Liver (tissue), 9 donors: ENCODE measurements around the gene ASCL2. TPM values are rescaled to one million over a fixed set of nuclear protein-coding genes. Genes with fewer than 3 reads are reported as not detected.
A peak's percentile ranks its signal among the peaks of the same experiment; 100 is the strongest.

Source experiments
- DNase-seq: peaks from one replicate; pipeline ENCODE4 v3.0.0-alpha.2; 2017; ENCODE audit warnings: low spot score
- H3K27ac ChIP-seq, 2 donors: one replicate each; pipeline ENCODE4 v1.7.0; 2013; ENCODE audit warnings: inconsistent platforms in 2 of 2, low read length in 2 of 2, control low read depth in 1 of 2, low read depth in 1 of 2, mild to moderate bottlenecking in 1 of 2
- H3K27me3 ChIP-seq, 4 donors: one replicate each; pipeline versions ENCODE4 v1.6.1 to v1.7.0; 2013; ENCODE audit warnings: low read length in 3 of 4, inconsistent platforms in 1 of 4, mild to moderate bottlenecking in 1 of 4, moderate library complexity in 1 of 4; ENCODE audit not compliant: control insufficient read depth in 4 of 4, insufficient read depth in 4 of 4
- H3K36me3 ChIP-seq, 4 donors: one replicate each; pipeline versions ENCODE4 v1.6.1 to v1.7.0; 2013; ENCODE audit warnings: low read length in 3 of 4, mild to moderate bottlenecking in 3 of 4, low read depth in 1 of 4, moderate library complexity in 1 of 4; ENCODE audit not compliant: control insufficient read depth in 4 of 4, insufficient read depth in 3 of 4
- H3K4me1 ChIP-seq, 4 donors: one replicate each; pipeline versions ENCODE4 v1.6.1 to v1.7.0; 2013; ENCODE audit warnings: low read length in 3 of 4, mild to moderate bottlenecking in 3 of 4, moderate library complexity in 1 of 4; ENCODE audit not compliant: control insufficient read depth in 4 of 4, insufficient read depth in 4 of 4
- H3K4me3 ChIP-seq, 3 donors: one replicate each; pipeline versions ENCODE4 v1.6.1 to v1.7.0; 2013; ENCODE audit warnings: low read length in 3 of 3, control low read depth in 1 of 3, low read depth in 1 of 3, mild to moderate bottlenecking in 1 of 3
- H3K9ac ChIP-seq, 2 donors: one replicate each; pipeline ENCODE4 v1.7.0; 2013; ENCODE audit warnings: low read length in 2 of 2, mild to moderate bottlenecking in 2 of 2, moderate library complexity in 2 of 2, control low read depth in 1 of 2, low read depth in 1 of 2
- H3K9me3 ChIP-seq, 4 donors: one replicate each; pipeline versions ENCODE4 v1.6.1 to v1.7.0; 2013; ENCODE audit warnings: low read length in 3 of 4; ENCODE audit not compliant: control insufficient read depth in 4 of 4
- CTCF ChIP-seq: fragments of 150-350 bp; IDR thresholded peaks from 2 replicates; pipeline ENCODE4 v1.5.1; 2017; ENCODE audit warnings: improper control_type of control experiment, low read depth, low read length; ENCODE audit not compliant: missing input control
- EGR1 ChIP-seq, 2 donors: IDR thresholded peaks; 2 replicates each; pipeline ENCODE4 v1.6.1; 2016 to 2018; ENCODE audit warnings: antibody characterized with exemption in 2 of 2, low read depth in 2 of 2
- FOXA1 ChIP-seq: IDR thresholded peaks from 2 replicates; pipeline ENCODE4 v1.6.1; 2016; ENCODE audit warnings: antibody characterized with exemption
- FOXA2 ChIP-seq: IDR thresholded peaks from 2 replicates; pipeline ENCODE4 v1.6.1; 2016; ENCODE audit warnings: antibody characterized with exemption
- GABPA ChIP-seq, 2 donors: IDR thresholded peaks in 1 of 2; conservative IDR thresholded peaks in 1 of 2; 2 replicates each; pipeline ENCODE4 v1.6.1; 2016; ENCODE audit warnings: antibody characterized with exemption in 2 of 2, mild to moderate bottlenecking in 1 of 2, moderate library complexity in 1 of 2
- HNF4A ChIP-seq, 2 donors: conservative IDR thresholded peaks; 2 replicates each; pipeline ENCODE4 v1.6.1; 2016; ENCODE audit warnings: antibody characterized with exemption in 2 of 2, mild to moderate bottlenecking in 2 of 2
- HNF4G ChIP-seq: IDR thresholded peaks from 2 replicates; pipeline ENCODE4 v1.6.1; 2016; ENCODE audit warnings: antibody characterized with exemption
- JUND ChIP-seq, 2 donors: IDR thresholded peaks; 2 replicates each; pipeline ENCODE4 v1.6.1; 2016; ENCODE audit warnings: antibody characterized with exemption in 2 of 2
- MAX ChIP-seq: IDR thresholded peaks from 2 replicates; pipeline ENCODE4 v1.6.1; 2016; ENCODE audit warnings: antibody characterized with exemption
- RAD21 ChIP-seq, 2 donors: IDR thresholded peaks; 2 replicates each; pipeline ENCODE4 v1.6.1; 2016; ENCODE audit warnings: antibody characterized with exemption in 2 of 2, mild to moderate bottlenecking in 2 of 2
- REST ChIP-seq: IDR thresholded peaks from 2 replicates; pipeline ENCODE4 v1.6.1; 2016; ENCODE audit warnings: antibody characterized with exemption, mild to moderate bottlenecking
- SP1 ChIP-seq: IDR thresholded peaks from 2 replicates; pipeline ENCODE4 v1.6.1; 2018; ENCODE audit warnings: antibody characterized with exemption, mild to moderate bottlenecking
- YY1 ChIP-seq: IDR thresholded peaks from 2 replicates; pipeline ENCODE4 v1.6.1; 2016; ENCODE audit warnings: antibody characterized with exemption, mild to moderate bottlenecking
- WGBS: extraction: QIAGEN DNeasy Blood & Tissue Kit; methylation state at CpG from one replicate; pipeline ENCODE4 v1.1.7; 2013; 5-methylcytosine and 5-hydroxymethylcytosine counted together
- polyA plus RNA-seq, 2 donors: library from polyadenylated mRNA; stranded (reverse) in 1 of 2; unstranded in 1 of 2; fragments of 200-250 nt in 1 of 2; fragments of >200 nt in 1 of 2; fragmentation: Nextera tagmentation in 1 of 2; extraction: Ambion mirVana in 1 of 2; gene quantifications; one replicate each; pipeline versions ENCODE4 v1.2.1 to v1.2.3, GENCODE V29; 2013 to 2015
- total RNA-seq, 2 donors: library from RNA; depleted of rRNA; stranded (reverse); fragments of >200 nt; gene quantifications; one replicate each; pipeline ENCODE4 v1.2.3, GENCODE V29; 2014
- TF ChIP-seq, protein P1 (sequence below): IDR thresholded peaks from 2 replicates; pipeline ENCODE4 v1.6.1; 2016; ENCODE audit warnings: antibody characterized with exemption
- TF ChIP-seq, protein P2 (sequence below): IDR thresholded peaks from 2 replicates; pipeline ENCODE4 v1.6.1; 2016; ENCODE audit warnings: antibody characterized with exemption
- donor health status: healthy.
- donor health status: healthy.
- donor health status: healthy.
- donor health status: healthy.
- donor health status: healthy.

The ASCL2 gene
- total and polyA plus RNA-seq, 4 donors: 0.17 to 0.47 (median 0.32) TPM

GRCh38 chr11:2265854-2266585 is 4.4 kb downstream of the ASCL2 start:
- no peak overlapping the region for H3K4me3 ChIP-seq
- DNase-seq: peak; percentile 23
- no peaks in the 10 kb centered on the region for H3K9me3 ChIP-seq
- WGBS: 76% methylated on average over 24 of the region's 24 CpGs
- H3K27me3 ChIP-seq: peaks cover 0 to 15% (median under 1%) of the 10 kb centered on the region in 4 donors
- no peaks in the 10 kb centered on the region for H3K36me3 ChIP-seq
- no peak overlapping the region for H3K9ac ChIP-seq
- TF ChIP-seq, protein P1, sequence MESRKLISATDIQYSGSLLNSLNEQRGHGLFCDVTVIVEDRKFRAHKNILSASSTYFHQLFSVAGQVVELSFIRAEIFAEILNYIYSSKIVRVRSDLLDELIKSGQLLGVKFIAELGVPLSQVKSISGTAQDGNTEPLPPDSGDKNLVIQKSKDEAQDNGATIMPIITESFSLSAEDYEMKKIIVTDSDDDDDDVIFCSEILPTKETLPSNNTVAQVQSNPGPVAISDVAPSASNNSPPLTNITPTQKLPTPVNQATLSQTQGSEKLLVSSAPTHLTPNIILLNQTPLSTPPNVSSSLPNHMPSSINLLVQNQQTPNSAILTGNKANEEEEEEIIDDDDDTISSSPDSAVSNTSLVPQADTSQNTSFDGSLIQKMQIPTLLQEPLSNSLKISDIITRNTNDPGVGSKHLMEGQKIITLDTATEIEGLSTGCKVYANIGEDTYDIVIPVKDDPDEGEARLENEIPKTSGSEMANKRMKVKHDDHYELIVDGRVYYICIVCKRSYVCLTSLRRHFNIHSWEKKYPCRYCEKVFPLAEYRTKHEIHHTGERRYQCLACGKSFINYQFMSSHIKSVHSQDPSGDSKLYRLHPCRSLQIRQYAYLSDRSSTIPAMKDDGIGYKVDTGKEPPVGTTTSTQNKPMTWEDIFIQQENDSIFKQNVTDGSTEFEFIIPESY: no peak
- TF ChIP-seq YY1 (no peak), JUND (IDR thresholded peaks at IDR 0.05) (no peak), REST (no peak), HNF4A (conservative IDR thresholded peaks at IDR 0.05) (no peak), RAD21 (IDR thresholded peaks at IDR 0.05) (no peak), FOXA1 (no peak), SP1 (no peak), GABPA (IDR thresholded peaks at IDR 0.05 in 1 of 2, conservative IDR thresholded peaks at IDR 0.05 in 1 of 2) (no peak), CTCF (no peak), MAX (no peak), EGR1 (IDR thresholded peaks at IDR 0.05; ENCODE audit: low read depth in 2 of 2) (no peak)
- H3K27ac ChIP-seq: peak overlapping the region in 1 of 2 donors; percentile 47
- peaks cover 6 to 27% (median 14%) of the 10 kb centered on the region in 4 donors for H3K4me1 ChIP-seq

- H3K27ac ChIP-seq: peak overlapping the region in 1 of 2 donors; percentile 47
- 50% methylated on average over 2 of the region's 2 CpGs for WGBS
- H3K9ac ChIP-seq: no peak overlapping the region
- TF ChIP-seq JUND (IDR thresholded peaks at IDR 0.05) (no peak), HNF4G (no peak), GABPA (IDR thresholded peaks at IDR 0.05 in 1 of 2, conservative IDR thresholded peaks at IDR 0.05 in 1 of 2) (no peak), RAD21 (IDR thresholded peaks at IDR 0.05) (no peak), REST (no peak), EGR1 (IDR thresholded peaks at IDR 0.05; ENCODE audit: low read depth in 2 of 2) (no peak), YY1 (no peak), FOXA1 (no peak), FOXA2 (no peak)
- TF ChIP-seq, protein P2, sequence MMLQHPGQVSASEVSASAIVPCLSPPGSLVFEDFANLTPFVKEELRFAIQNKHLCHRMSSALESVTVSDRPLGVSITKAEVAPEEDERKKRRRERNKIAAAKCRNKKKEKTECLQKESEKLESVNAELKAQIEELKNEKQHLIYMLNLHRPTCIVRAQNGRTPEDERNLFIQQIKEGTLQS: no peak
- TF ChIP-seq, protein P1: no peak
These were observed 5.0 kb downstream of the ASCL2 start for GRCh38 chr11:2265396-2265795.

More at GRCh38 chr11:2265396-2265795, 5.0 kb downstream of the ASCL2 start:
- Histone ChIP-seq H3K36me3 (no peaks in the 10 kb centered on the region), H3K9me3 (no peaks in the 10 kb centered on the region), H3K4me1 (peaks cover 6 to 20% (median 11%) of the 10 kb centered on the region in 4 donors), H3K27me3 (peaks cover 0 to 9% (median under 1%) of the 10 kb centered on the region in 4 donors), H3K4me3 (no peak overlapping the region)
- peak; percentile 19 for DNase-seq
